Measurements from ENCODE around the gene GPX5. TPM values are rescaled to one million over a fixed set of nuclear protein-coding genes. Genes with fewer than 3 reads are reported as not detected.
"Not testable (repeated sequence)": the region's sequence is repeated elsewhere in the genome, so short reads cannot be mapped to it uniquely, and the experiment has no call there.

The GPX5 gene
- total RNA-seq, 4 donors from 2014 or later, result not detected

GRCh38 chr6:28491984-28492317 lies 33.7 kb upstream of the GPX5 start:
- no peaks in the 10 kb centered on the region for H3K27me3 ChIP-seq
- 56 to 57% methylated on average over 3 of the region's 3 CpGs for WGBS, 2 donors
- DNase-seq, result no peak

GRCh38 chr6:28496099-28496779 lies 29.4 kb upstream of the GPX5 start:
- DNase-seq, result no peak
- intact Hi-C loops (cut with DNase I), result no loop called here
- Histone ChIP-seq H3K4me1 (no peaks in the 10 kb centered on the region), H3K27ac (no peak overlapping the region), H3K9me3 (no peaks in the 10 kb centered on the region), H3K36me3 (no peaks in the 10 kb centered on the region), H3K27me3 (no peaks in the 10 kb centered on the region), H3K4me3 (replicated peaks in 1 of 3) (no peak overlapping the region)
- 45 to 47% methylated on average over 2 of the region's 2 CpGs for WGBS, 2 donors
- no peak for TF ChIP-seq POLR2A (IDR thresholded peaks at IDR 0.05)
- TF ChIP-seq CTCF (IDR thresholded peaks at IDR 0.05), result no peak

More at GRCh38 chr6:28491984-28492317, 33.7 kb upstream of the GPX5 start:
- TF ChIP-seq CTCF (IDR thresholded peaks at IDR 0.05) (no peak), POLR2A (IDR thresholded peaks at IDR 0.05) (no peak)
- no peaks in the 10 kb centered on the region for H3K9me3 ChIP-seq
- H3K4me1 ChIP-seq, result no peaks in the 10 kb centered on the region
- H3K36me3 ChIP-seq, result no peaks in the 10 kb centered on the region
- H3K4me3 ChIP-seq (replicated peaks in 1 of 3), result no peak overlapping the region
- intact Hi-C loops (cut with DNase I), result no loop called here
- no peak overlapping the region for H3K27ac ChIP-seq

GRCh38 chr6:28497306-28497705 lies 28.4 kb upstream of the GPX5 start:
- H3K4me1 ChIP-seq, result no peaks in the 10 kb centered on the region
- no peak overlapping the region for H3K4me3 ChIP-seq (replicated peaks in 1 of 3)
- DNase-seq, result no peak
- TF ChIP-seq POLR2A (IDR thresholded peaks at IDR 0.05) (no peak), CTCF (IDR thresholded peaks at IDR 0.05) (no peak)
- H3K9me3 ChIP-seq, result no peaks in the 10 kb centered on the region
- 69 to 85% methylated on average over 1 of the region's 1 CpG for WGBS, 2 donors
- no peak overlapping the region for H3K27ac ChIP-seq
- no peaks in the 10 kb centered on the region for H3K27me3 ChIP-seq
- H3K36me3 ChIP-seq, result no peaks in the 10 kb centered on the region
- intact Hi-C loops (cut with DNase I), result no loop called here

GRCh38 chr6:28497893-28498292 lies 27.8 kb upstream of the GPX5 start:
- no peak overlapping the region for H3K27ac ChIP-seq
- no peaks in the 10 kb centered on the region for H3K36me3 ChIP-seq
- intact Hi-C loops (cut with DNase I), result no loop called here
- 32 to 36% methylated on average over 3 of the region's 3 CpGs for WGBS, 2 donors
- DNase-seq, result no peak
- H3K4me3 ChIP-seq (replicated peaks in 1 of 3), result no peak overlapping the region
- H3K27me3 ChIP-seq, result no peaks in the 10 kb centered on the region
- H3K9me3 ChIP-seq, result no peaks in the 10 kb centered on the region
- TF ChIP-seq POLR2A (IDR thresholded peaks at IDR 0.05) (no peak), CTCF (IDR thresholded peaks at IDR 0.05) (no peak)
- H3K4me1 ChIP-seq, result no peaks in the 10 kb centered on the region

- no peaks in the 10 kb centered on the region for H3K36me3 ChIP-seq
- H3K27me3 ChIP-seq, result no peaks in the 10 kb centered on the region
- no peak overlapping the region for H3K27ac ChIP-seq
- TF ChIP-seq POLR2A (IDR thresholded peaks at IDR 0.05) (no peak), CTCF (IDR thresholded peaks at IDR 0.05) (no peak)
- DNase-seq, result no peak
- no peaks in the 10 kb centered on the region for H3K9me3 ChIP-seq
- whole genome bisulfite sequencing, 2 donors, result 81 to 86% methylated on average over 6 of the region's 6 CpGs
- intact Hi-C loops (cut with DNase I), result no loop called here
- no peak overlapping the region for H3K4me3 ChIP-seq (replicated peaks in 1 of 3)
- H3K4me1 ChIP-seq, result no peaks in the 10 kb centered on the region
Measured at GRCh38 chr6:28501259-28501658, 24.4 kb upstream of the GPX5 start.

- intact Hi-C loops (cut with DNase I); H3K27ac ChIP-seq; DNase-seq; H3K36me3 ChIP-seq; H3K27me3 ChIP-seq; H3K9me3 ChIP-seq; H3K4me3 ChIP-seq (replicated peaks in 1 of 3); H3K4me1 ChIP-seq: not testable (repeated sequence)
- WGBS, 2 donors, result 90 to 99% methylated on average over 2 to 25 of the region's 35 CpGs
Measured at GRCh38 chr6:28502136-28502535, 23.5 kb upstream of the GPX5 start.

- WGBS, 2 donors, result 39 to 46% methylated on average over 7 of the region's 7 CpGs
- intact Hi-C loops (cut with DNase I); H3K36me3 ChIP-seq; H3K27me3 ChIP-seq; H3K4me1 ChIP-seq; DNase-seq; H3K27ac ChIP-seq; H3K4me3 ChIP-seq (replicated peaks in 1 of 3); H3K9me3 ChIP-seq: not testable (repeated sequence)
Measured at GRCh38 chr6:28502709-28503305, 22.9 kb upstream of the GPX5 start.
